SU-DHL-6 (cell line): Measurements from ENCODE around the gene PDE1A.

Experiments used
- H2AFZ ChIP-seq: fragments of 200-600 bp; sonication (generic); 2 replicates; pipeline ENCODE4 v1.6.1; 2014; ENCODE audit warnings: low read depth, mild to moderate bottlenecking, moderate library complexity, mixed read lengths, antibody characterized with exemption, low read length; ENCODE audit not compliant: severe bottlenecking
- H3F3A ChIP-seq: fragments of 200-600 bp; shearing (Covaris generic); 2 replicates; pipeline ENCODE4 v1.6.0; 2016; ENCODE audit warnings: antibody characterized with exemption, mild to moderate bottlenecking; ENCODE audit not compliant: insufficient read depth
- H3K27ac ChIP-seq: fragments of 200-600 bp; sonication (generic); 2 replicates; pipeline ENCODE4 v1.5.1; 2016; ENCODE audit warnings: low read depth, mild to moderate bottlenecking, low read length, moderate library complexity, mixed read lengths
- H3K27me3 ChIP-seq: fragments of 200-600 bp; sonication (generic), shearing (Covaris generic); 2 replicates; pipeline ENCODE4 v1.6.0; 2014; ENCODE audit warnings: mild to moderate bottlenecking, low read length
- H3K36me3 ChIP-seq: fragments of 200-600 bp; sonication (generic); 2 replicates; pipeline ENCODE4 v1.6.1; 2014; ENCODE audit warnings: mild to moderate bottlenecking, low read length, mixed read lengths
- H3K4me2 ChIP-seq: fragments of 300-600, 200-600 bp; shearing (Covaris generic), sonication (generic); 2 replicates; pipeline ENCODE4 v1.6.0; 2014; ENCODE audit warnings: low read length, low read depth, mild to moderate bottlenecking; ENCODE audit not compliant: poor library complexity, severe bottlenecking
- H3K4me3 ChIP-seq: fragments of 200-600 bp; sonication (generic); 2 replicates; pipeline ENCODE4 v1.5.1; 2014; ENCODE audit warnings: antibody characterized with exemption, low read length, mild to moderate bottlenecking, mixed read lengths; ENCODE audit not compliant: insufficient read depth, poor library complexity, severe bottlenecking
- H3K79me2 ChIP-seq: fragments of 200-600 bp; sonication (generic); 2 replicates; pipeline ENCODE4 v1.6.1; 2014; ENCODE audit warnings: mild to moderate bottlenecking, low read length, moderate library complexity; ENCODE audit not compliant: insufficient read depth
- H3K9ac ChIP-seq: fragments of 200-600 bp; sonication (generic); 2 replicates; pipeline ENCODE4 v1.7.0; 2014; ENCODE audit warnings: mild to moderate bottlenecking, low read length
- H3K9me2 ChIP-seq: fragments of 200-600 bp; sonication (generic); replicated peaks from 2 replicates; pipeline ENCODE4 v1.6.1; 2014; ENCODE audit warnings: low read length; ENCODE audit not compliant: insufficient read depth
- H3K9me3 ChIP-seq: fragments of 200-600 bp; sonication (generic); 2 replicates; pipeline ENCODE4 v1.6.1; 2014; ENCODE audit warnings: low read length, mixed read lengths; ENCODE audit not compliant: insufficient read depth
- H4K20me1 ChIP-seq: fragments of 200-600 bp; sonication (generic); 2 replicates; pipeline ENCODE4 v1.6.1; 2014; ENCODE audit warnings: low read depth, mild to moderate bottlenecking, antibody characterized with exemption, low read length, moderate library complexity, mixed read lengths
- EZH2phosphoT487 ChIP-seq: fragments of 200-600 bp; sonication (generic), shearing (Covaris generic); conservative IDR thresholded peaks from 2 replicates; pipeline ENCODE4 v1.6.1; 2018; ENCODE audit warnings: mild to moderate bottlenecking, antibody characterized with exemption, low read length, moderate library complexity, mixed read lengths
- TF ChIP-seq, protein P1 (sequence below): fragments of 200-600 bp; sonication (generic); IDR thresholded peaks from one replicate; pipeline ENCODE4 v1.5.1; 2017; ENCODE audit warnings: antibody characterized with exemption, mild to moderate bottlenecking, low read length, moderate library complexity; ENCODE audit not compliant: insufficient read depth, poor library complexity, severe bottlenecking

The PDE1A gene

GRCh38 chr2:182252534-182252933 is 174.3 kb downstream of the PDE1A start:
- no peak overlapping the region for H3K4me2 ChIP-seq
- no peak overlapping the region for H2AFZ ChIP-seq
- H3F3A ChIP-seq, result no peaks in the 10 kb centered on the region
- no peak overlapping the region for H3K9ac ChIP-seq
- H4K20me1 ChIP-seq, result no peaks in the 10 kb centered on the region
- no peaks in the 10 kb centered on the region for H3K36me3 ChIP-seq
- no peak overlapping the region for H3K4me3 ChIP-seq
- no peaks in the 10 kb centered on the region for H3K9me2 ChIP-seq
- TF ChIP-seq, protein P1, sequence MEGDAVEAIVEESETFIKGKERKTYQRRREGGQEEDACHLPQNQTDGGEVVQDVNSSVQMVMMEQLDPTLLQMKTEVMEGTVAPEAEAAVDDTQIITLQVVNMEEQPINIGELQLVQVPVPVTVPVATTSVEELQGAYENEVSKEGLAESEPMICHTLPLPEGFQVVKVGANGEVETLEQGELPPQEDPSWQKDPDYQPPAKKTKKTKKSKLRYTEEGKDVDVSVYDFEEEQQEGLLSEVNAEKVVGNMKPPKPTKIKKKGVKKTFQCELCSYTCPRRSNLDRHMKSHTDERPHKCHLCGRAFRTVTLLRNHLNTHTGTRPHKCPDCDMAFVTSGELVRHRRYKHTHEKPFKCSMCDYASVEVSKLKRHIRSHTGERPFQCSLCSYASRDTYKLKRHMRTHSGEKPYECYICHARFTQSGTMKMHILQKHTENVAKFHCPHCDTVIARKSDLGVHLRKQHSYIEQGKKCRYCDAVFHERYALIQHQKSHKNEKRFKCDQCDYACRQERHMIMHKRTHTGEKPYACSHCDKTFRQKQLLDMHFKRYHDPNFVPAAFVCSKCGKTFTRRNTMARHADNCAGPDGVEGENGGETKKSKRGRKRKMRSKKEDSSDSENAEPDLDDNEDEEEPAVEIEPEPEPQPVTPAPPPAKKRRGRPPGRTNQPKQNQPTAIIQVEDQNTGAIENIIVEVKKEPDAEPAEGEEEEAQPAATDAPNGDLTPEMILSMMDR, result no peak
- no peak for TF ChIP-seq EZH2phosphoT487
- H3K27ac ChIP-seq, result no peak overlapping the region
- H3K79me2 ChIP-seq, result no peaks in the 10 kb centered on the region
- no peaks in the 10 kb centered on the region; the same call in 1 of the 2 replicates for H3K27me3 ChIP-seq
- H3K9me3 ChIP-seq, result no peaks in the 10 kb centered on the region

- no peaks in the 10 kb centered on the region for H3K9me2 ChIP-seq
- no peaks in the 10 kb centered on the region; the same call in 1 of the 2 replicates for H3K27me3 ChIP-seq
- TF ChIP-seq, protein P1, result no peak
- no peak for TF ChIP-seq EZH2phosphoT487
- H3K27ac ChIP-seq, result no peak overlapping the region
- no peak overlapping the region for H3K4me2 ChIP-seq
- H3K4me3 ChIP-seq, result no peak overlapping the region
- H3F3A ChIP-seq, result no peaks in the 10 kb centered on the region
- no peaks in the 10 kb centered on the region for H3K79me2 ChIP-seq
- no peaks in the 10 kb centered on the region for H4K20me1 ChIP-seq
- no peaks in the 10 kb centered on the region for H3K9me3 ChIP-seq
- H3K36me3 ChIP-seq, result no peaks in the 10 kb centered on the region
- H3K9ac ChIP-seq, result no peak overlapping the region
- H2AFZ ChIP-seq, result no peak overlapping the region
These were observed 177.9 kb downstream of the PDE1A start for GRCh38 chr2:182248898-182249297.

DNA sequence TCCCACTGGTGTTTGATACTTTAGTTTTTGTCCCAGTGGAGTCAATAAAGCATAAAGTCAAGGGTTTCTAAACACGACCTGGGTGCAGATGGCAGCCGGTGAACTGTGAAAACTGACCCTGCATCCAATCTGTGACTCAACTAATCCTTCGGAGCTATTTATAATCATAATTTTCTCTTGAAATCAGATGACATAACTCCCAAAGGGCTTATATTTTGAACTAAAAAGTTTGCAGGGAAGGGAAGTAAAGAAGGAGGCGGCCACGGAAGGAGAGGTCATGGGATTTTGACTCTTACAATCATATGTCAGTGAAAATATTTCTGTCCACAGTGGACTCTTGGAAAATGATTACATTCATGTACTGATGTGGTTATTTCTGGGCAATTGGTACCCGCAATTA is 178.5 kb downstream of the PDE1A start:
- no peak overlapping the region for H3K27ac ChIP-seq
- H3K4me2 ChIP-seq, result no peak overlapping the region
- H3K9me2 ChIP-seq, result no peaks in the 10 kb centered on the region
- TF ChIP-seq, protein P1, result no peak
- TF ChIP-seq EZH2phosphoT487, result no peak
- H3K27me3 ChIP-seq, result no peaks in the 10 kb centered on the region; the same call in 1 of the 2 replicates
- H3F3A ChIP-seq, result no peaks in the 10 kb centered on the region
- H3K9ac ChIP-seq, result no peak overlapping the region
- no peaks in the 10 kb centered on the region for H4K20me1 ChIP-seq
- H3K4me3 ChIP-seq, result no peak overlapping the region
- no peaks in the 10 kb centered on the region for H3K36me3 ChIP-seq
- no peaks in the 10 kb centered on the region for H3K9me3 ChIP-seq
- H2AFZ ChIP-seq, result no peak overlapping the region
- no peaks in the 10 kb centered on the region for H3K79me2 ChIP-seq

DNA sequence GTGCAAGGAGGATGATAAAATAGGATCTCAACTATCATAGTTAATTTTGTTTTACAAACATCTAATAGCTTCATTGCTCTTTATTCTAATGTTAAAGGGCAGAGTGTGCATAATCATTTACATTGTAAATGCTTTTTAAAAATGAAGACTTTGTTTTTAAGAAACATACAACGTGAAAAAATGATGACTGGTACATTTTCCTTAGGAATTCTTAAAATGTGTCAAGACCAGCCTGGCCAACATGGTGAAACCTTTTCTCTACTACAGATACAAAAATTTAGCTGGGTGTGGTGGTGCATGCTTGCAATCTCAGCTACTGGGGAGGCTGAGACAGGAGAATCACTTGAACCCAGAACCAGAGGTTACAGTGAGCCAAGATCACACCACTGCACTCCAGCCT is 179.0 kb downstream of the PDE1A start:
- Histone ChIP-seq H3K4me3 (no peak overlapping the region), H3K9me2 (no peaks in the 10 kb centered on the region), H3K4me2 (no peak overlapping the region), H3F3A (no peaks in the 10 kb centered on the region), H3K36me3 (no peaks in the 10 kb centered on the region), H2AFZ (no peak overlapping the region), H3K27me3 (no peaks in the 10 kb centered on the region; the same call in 1 of the 2 replicates), H3K79me2 (no peaks in the 10 kb centered on the region), H4K20me1 (no peaks in the 10 kb centered on the region), H3K27ac (no peak overlapping the region), H3K9ac (no peak overlapping the region), H3K9me3 (no peaks in the 10 kb centered on the region)
- no peak for TF ChIP-seq EZH2phosphoT487
- TF ChIP-seq, protein P1, result no peak
